K562 (cell line): Measurements from ENCODE around the gene CCDC106.

ENCODE experiments used
- BCLAF1 ChIP-seq, 2 experiments: fragments of 450-650 bp in 1 of 2; IDR thresholded peaks; 2 replicates each; pipeline ENCODE4 v1.6.1; 2011 to 2017; ENCODE audit warnings: low read depth in 2 of 2, antibody characterized with exemption in 1 of 2, borderline replicate concordance in 1 of 2, low read length in 1 of 2, mild to moderate bottlenecking in 1 of 2, mixed read lengths in 1 of 2; ENCODE audit not compliant: control insufficient read depth in 1 of 2
- CEBPB ChIP-seq: fragments of 450-650 bp; IDR thresholded peaks from 2 replicates; pipeline ENCODE4 v1.6.1; 2016; ENCODE audit warnings: missing genetic modification characterization, missing compliant biosample characterization
- CTCF ChIP-seq, 3 experiments: IDR thresholded peaks in 2 of 3; conservative IDR thresholded peaks in 1 of 3; 2 replicates each; pipeline ENCODE4 v1.5.1; 2011 to 2012; ENCODE audit warnings: low read length in 3 of 3, mild to moderate bottlenecking in 3 of 3, control low read depth in 2 of 3, improper control_type of control experiment in 1 of 3, inconsistent platforms in 1 of 3, low read depth in 1 of 3, mixed read lengths in 1 of 3, moderate library complexity in 1 of 3; ENCODE audit not compliant: insufficient read depth in 2 of 3
- KLF13 ChIP-seq: fragments of 450-650 bp; IDR thresholded peaks from 2 replicates; pipeline ENCODE4 v1.6.1; 2016; ENCODE audit warnings: missing genetic modification characterization, low read depth, mild to moderate bottlenecking, missing compliant biosample characterization, moderate library complexity, borderline replicate concordance
- NFIC ChIP-seq: fragments of 450-650 bp; IDR thresholded peaks from 2 replicates; pipeline ENCODE4 v1.6.1; 2017; ENCODE audit warnings: mild to moderate bottlenecking, inconsistent platforms
- RAD51 ChIP-seq: fragments of 450-650 bp; IDR thresholded peaks from 2 replicates; pipeline ENCODE4 v1.7.1; 2016; ENCODE audit warnings: low read depth, mild to moderate bottlenecking, borderline replicate concordance
- RHOXF2B ChIP-seq: fragments of 250-450 bp; sonication (Bioruptor Pico); conservative IDR thresholded peaks from 2 replicates; pipeline ENCODE4 v1.5.1; 2021
- SMAD4 ChIP-seq: fragments of 250-450 bp; sonication (Bioruptor Pico); conservative IDR thresholded peaks from 2 replicates; pipeline ENCODE4 v1.8.0; 2021; ENCODE audit warnings: inconsistent platforms, mild to moderate bottlenecking, moderate library complexity
- TAF9B ChIP-seq: fragments of 450-650 bp; IDR thresholded peaks from 2 replicates; pipeline ENCODE4 v1.6.1; 2018; ENCODE audit warnings: mild to moderate bottlenecking; ENCODE audit not compliant: partially characterized antibody
- ZBTB11 ChIP-seq, 3 experiments: fragments of 200-800 bp in 1 of 3; fragments of 250-450 bp in 1 of 3; fragments of 450-650 bp in 1 of 3; sonication (Bioruptor Pico) in 1 of 3; sonication (Bioruptor generic) in 1 of 3; formaldehyde crosslinking in 1 of 3; IDR thresholded peaks; 2 replicates each; pipeline versions ENCODE4 v1.6.1 to v1.8.0; 2016 to 2022; ENCODE audit warnings: mild to moderate bottlenecking in 2 of 3, missing genetic modification characterization in 2 of 3, missing compliant biosample characterization in 1 of 3, moderate library complexity in 1 of 3
- ZNF280A ChIP-seq: fragments of 450-650 bp; IDR thresholded peaks from 2 replicates; pipeline ENCODE4 v1.6.1; 2018; ENCODE audit warnings: mild to moderate bottlenecking, low read depth; ENCODE audit not compliant: partially characterized antibody
- ZNF589 ChIP-seq: fragments of 200-800 bp; sonication (Bioruptor generic); IDR thresholded peaks from 2 replicates; pipeline ENCODE4 v1.6.1; 2016; ENCODE audit warnings: low read depth, missing genetic modification characterization, missing compliant biosample characterization

- TF ChIP-seq ZNF280A (no peak), CTCF (IDR thresholded peaks at IDR 0.05 in 2 of 3, conservative IDR thresholded peaks at IDR 0.05 in 1 of 3; ENCODE audit: insufficient read depth in 2 of 3, low read depth in 1 of 3, low read length in 3 of 3) (no peak), BCLAF1 (IDR thresholded peaks at IDR 0.05; ENCODE audit: borderline replicate concordance in 1 of 2, control insufficient read depth in 1 of 2, low read depth in 2 of 2, low read length in 1 of 2) (no peak), ZBTB11 (CRISPR knock-in tag; IDR thresholded peaks at IDR 0.05) (no peak), ZNF589 (CRISPR knock-in tag) (no peak), NFIC (no peak), TAF9B (no peak), RHOXF2B (CRISPR knock-in tag) (no peak), KLF13 (tag) (no peak), CEBPB (no peak), SMAD4 (no peak), RAD51 (no peak)
Measured at GRCh38 chr19:55644191-55644833, 3.7 kb upstream of the CCDC106 start.
